Measurements from ENCODE around the gene SLC25A24.
"Not testable (repeated sequence)": the region's sequence is repeated elsewhere in the genome, so short reads cannot be mapped to it uniquely, and the experiment has no call there.

The SLC25A24 gene

DNA sequence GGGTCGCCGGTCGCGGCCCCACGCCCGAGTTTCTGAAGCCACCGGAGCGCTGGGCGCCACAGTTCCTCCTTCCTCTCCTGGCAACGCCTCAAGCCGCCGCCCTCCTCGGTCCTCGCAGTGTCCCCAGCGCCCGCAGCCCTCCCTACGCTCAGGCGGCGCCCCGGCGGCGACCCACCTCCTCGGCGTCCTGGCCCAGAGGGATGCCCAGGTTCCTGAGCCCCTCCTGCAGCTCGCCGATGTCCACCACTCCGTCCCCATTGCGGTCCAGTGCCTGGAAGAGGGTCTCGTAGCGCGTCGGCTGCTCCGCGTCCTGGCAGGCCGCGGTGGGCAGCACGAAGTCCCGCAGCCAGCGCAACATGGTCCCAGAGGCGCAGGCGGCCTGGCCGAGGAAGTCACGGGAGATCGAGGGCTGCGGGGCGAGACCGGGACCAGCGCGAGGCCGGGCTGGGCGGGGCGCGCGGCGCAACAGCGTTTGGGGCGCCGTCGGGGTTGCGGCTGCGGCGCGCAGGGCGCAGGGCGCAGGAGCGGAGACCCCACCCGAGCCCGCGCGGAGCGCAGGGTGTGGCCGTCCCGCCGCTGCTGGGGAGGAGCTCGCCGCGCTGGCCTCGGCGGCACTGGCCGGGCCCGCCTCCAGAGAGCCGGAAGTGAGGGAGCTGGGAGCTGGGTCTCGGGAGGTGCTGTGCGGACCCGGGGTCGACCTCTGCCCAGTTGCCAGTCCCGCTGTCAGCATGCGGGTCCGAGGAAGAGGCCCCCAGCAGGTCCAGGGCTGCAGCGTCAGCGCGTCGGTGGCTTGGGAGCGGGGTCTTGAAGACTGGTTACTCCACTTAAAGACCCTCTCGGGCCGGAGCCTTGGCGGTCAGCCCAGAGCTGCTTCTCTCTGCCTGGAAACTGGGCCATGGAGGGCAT lies at the start of gene SLC25A24:
TSS of gene SLC25A24 (minus strand) at position 563 of the 906 bp plus-strand sequence. CDS start at position 358, 205 bp downstream.
- DNase-seq = peak; percentile 11

DNA sequence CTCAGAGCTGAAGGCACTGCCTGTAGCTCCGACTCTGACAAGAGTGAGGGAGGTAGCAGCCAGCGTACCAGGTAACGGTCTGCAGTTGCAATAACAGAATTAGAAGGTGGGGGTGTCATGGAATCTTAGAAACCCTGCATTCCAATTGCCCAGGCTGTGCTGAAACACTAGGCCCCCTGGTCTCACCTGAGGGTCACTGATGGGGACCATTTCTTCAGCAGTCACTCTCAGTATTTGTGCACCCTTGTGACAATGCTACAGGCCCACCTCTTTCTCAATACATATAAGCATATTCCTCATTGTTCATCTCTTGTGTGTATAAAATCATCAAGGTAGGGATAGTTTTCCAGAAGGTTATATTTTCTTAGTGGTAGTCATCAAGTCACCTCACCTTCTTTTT lies 43.8 kb upstream of the SLC25A24 start, which contains the start of gene NBPF4:
TSS of gene NBPF4 (minus strand) at position 101 of the 400 bp plus-strand sequence. CDS start 315 bp downstream, outside the sequence.
- DNase-seq = not testable (repeated sequence)

DNA sequence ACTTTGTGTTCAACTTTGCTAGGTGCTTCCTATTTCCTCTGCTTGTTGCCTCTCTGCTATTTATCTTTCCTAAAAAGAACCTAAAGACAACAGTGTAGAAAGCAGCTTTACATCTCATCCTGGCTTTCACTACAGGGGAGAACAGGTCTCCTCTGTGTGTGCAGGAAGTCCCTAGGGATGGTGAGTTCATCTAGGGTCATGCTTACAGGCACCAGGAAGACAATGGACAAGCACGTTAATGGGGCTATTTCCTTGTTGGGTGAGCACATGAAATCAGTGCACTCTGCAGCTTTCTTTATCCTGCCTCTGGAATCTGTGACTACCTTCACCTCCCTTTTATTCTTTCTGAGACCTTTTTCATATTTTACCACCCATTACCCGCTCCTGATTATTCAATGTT lies 39.3 kb upstream of the SLC25A24 start:
- not testable (repeated sequence) for DNase-seq

DNA sequence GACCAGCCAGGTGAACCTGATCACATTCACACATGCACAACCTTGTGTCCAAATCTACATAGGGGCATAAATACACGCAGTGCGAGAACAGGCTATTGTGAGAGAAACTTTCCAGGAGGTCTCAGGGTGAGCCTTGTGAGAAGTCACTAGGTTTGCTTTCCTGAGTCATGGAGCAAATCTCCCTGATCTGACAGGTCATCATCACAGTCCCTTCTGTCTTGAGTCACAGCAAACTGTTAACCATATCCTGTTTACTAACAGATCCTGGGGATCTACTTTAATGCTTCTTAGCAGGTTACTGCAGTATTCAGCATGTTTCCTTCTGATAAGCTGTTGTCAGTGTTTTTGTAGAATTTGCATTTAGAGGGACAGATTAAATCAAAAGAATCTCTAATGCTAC lies 35.2 kb upstream of the SLC25A24 start:
- DNase-seq = not testable (repeated sequence)

DNA sequence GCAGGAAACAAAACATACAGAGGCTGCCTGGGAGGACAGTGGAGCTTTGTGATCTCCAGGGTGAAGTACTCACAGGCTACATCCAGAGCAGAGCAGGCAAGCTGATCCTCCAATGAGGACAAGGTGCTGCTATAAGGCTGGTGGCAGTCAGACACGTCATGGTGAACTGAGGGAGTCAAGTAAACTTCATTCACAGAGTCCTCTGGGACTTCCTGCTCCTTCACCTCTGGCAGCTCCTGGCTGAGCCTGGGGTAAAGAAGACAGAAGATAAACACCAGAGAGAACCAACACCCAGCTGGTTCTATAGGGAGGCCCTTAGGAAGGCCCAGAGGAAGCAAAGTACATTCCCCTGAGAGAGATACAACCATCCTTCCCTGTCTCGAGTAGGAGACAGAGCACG lies 32.0 kb upstream of the SLC25A24 start:
- not testable (repeated sequence) for DNase-seq

DNA sequence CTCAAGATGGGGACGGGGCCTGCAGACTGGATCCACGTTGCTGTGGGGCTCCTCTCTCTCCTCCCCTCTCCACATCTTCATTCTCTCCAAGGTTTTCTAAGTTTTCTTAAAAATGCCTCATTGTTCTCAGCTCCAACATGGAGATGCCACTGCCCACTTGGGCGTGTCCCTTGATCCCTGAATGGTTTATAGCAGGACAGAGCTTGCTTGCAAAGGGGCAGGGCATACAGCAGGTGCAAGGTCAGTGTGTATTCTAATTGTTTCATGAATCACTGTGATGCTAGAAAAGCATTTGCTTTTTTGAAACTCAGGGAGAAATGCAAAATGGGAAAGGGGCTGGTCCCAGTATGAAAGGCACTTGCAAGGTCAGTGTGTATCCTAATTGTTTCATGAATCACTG lies 29.8 kb upstream of the SLC25A24 start:
- DNase-seq = not testable (repeated sequence)

DNA sequence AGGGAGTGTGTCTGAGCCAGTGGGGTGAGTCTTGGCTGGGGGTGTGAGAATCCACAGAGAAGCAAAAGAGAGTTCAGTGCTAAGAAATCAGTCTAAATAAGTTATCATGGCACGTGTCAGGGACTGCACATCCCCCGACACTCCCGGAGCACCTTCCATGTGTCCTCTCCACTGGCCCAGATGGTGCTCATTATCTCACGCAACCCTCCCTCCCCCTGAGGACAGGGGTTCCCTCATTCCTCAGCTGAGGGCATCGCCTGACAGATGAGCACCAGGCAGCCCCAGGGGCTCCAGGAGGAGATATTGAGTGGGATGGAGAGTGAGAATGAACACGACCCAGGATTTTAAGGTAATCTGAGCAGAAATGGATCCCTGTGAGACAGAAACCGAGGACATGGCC lies 27.6 kb upstream of the SLC25A24 start:
- DNase-seq = not testable (repeated sequence)

DNA sequence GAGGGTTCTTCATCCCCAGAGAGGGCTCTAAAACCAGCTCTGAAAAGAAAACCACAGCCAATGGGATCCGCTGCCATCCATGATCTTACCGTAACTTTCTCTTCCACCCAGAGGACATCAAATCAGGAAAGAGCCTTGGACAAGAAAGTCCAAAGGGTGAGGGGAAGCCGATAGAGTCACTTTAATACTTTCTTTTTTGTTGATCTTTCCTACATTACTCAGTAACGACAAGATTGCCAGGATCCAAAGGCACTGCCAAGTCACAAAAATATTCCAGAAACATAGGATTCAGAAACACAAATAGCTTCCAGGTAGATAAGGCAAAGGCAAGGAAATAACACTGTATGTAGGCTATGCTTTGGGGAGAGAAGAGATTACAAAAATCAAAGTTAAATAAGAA lies 26.7 kb upstream of the SLC25A24 start:
- not testable (repeated sequence) for DNase-seq

DNA sequence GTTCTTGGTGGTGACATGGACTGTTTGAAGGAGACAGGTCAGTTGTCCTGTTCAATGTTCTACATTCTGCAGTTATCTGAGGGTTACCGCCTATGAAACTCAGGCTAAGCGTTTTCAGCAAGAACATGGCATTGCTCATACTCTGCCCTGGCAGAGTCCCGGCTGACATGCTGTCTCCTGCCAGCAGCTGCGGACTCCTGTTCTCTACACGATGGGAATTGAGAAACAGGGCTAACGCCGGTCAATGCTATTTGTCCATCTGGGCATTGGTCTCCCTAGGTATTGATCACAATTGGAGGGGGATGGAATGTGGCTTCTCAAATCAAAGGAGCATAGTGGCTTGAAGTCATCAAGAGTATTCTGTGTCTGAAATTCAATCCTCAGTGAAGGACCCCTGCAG lies 23.1 kb upstream of the SLC25A24 start:
- not testable (repeated sequence) for DNase-seq

DNA sequence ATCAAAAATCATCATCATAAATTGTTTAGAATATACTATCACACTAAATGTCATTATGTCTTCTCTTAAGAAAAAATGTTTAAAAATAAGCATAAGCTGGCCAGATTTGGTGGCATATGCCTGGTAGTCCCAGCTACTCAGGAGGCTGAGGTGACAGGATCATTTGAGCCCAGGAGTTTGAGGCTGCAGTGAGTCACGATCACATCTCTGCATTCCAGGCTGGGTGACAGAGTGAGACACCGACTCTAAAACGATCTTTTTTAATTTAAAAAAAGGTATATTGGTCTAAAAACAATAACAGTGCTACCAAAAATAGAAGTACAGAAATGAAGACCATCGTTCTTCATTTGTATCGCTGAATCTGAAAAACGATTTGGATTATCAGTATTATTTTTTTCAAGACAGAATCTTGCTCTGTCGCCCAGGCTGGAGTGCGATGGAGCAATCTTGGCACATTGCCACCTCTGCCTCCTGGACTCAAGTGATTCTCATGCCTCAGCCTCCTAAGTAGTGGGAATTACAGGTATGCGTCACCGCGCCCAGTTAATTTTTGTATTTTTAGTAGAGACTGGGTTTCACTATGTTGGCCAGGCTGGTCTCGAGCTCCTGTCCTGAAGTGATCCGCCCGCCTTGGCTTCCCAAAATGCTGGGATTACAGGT lies 17.5 kb upstream of the SLC25A24 start:
- not testable (repeated sequence) for DNase-seq

DNA sequence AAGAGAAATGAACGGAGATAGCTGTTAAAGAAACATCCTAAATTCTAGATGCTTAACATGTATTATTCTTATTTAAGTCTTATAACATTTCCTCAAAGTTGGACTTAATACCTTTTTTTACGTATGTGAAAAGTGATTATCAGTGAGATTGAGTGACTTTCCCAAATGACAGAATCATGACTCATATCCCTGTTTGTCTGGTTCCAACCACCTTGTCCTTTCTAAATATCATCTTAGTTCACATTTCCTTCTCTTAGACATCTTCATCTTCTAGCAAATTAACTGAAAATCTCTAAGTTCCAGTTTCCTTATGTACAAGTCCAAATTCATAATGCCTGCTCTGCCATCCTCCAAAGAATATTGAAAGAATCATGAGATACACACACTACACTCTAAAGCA lies 16.9 kb upstream of the SLC25A24 start:
- not testable (repeated sequence) for DNase-seq

DNA sequence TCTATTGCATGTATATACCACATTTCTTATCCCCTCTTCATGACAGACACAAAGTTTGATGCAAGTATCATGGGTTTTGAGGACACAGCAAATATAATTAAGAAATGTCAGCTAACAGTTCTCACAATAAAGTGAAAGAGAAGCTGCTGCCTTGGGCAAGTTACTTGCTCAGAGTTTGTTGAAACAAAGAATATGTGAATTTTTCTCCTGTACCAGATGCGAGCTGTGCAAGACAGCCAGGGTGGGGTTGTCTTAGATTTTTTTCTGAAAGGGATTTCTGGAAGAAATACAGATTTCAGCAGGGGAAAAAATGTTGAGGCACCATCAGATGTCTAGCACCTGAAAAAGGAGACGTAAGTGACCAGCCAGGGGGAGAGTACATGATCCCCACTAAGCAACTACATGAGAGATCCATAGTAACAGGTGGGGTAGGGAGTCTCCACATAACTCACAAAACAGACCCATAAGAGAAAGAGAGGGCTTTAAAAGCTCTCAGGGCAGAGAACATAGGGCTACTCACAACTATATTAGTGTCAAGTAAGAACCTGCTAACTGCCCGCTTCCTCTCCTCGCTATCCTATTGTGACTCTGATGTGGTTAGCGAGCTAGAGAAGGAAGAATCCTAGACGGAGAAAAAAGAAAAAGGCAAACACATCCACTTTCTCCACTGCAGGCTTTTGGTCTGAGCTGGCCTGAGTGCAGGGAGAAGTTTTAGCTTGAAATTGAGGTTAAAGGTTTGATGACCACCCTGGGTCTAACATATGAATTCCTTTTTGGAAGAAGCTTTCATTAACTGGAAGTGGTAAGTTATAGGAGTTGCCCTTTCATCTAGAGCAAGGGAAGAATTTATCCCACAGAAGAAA lies 16.1 kb upstream of the SLC25A24 start:
- DNase-seq = not testable (repeated sequence)

DNA sequence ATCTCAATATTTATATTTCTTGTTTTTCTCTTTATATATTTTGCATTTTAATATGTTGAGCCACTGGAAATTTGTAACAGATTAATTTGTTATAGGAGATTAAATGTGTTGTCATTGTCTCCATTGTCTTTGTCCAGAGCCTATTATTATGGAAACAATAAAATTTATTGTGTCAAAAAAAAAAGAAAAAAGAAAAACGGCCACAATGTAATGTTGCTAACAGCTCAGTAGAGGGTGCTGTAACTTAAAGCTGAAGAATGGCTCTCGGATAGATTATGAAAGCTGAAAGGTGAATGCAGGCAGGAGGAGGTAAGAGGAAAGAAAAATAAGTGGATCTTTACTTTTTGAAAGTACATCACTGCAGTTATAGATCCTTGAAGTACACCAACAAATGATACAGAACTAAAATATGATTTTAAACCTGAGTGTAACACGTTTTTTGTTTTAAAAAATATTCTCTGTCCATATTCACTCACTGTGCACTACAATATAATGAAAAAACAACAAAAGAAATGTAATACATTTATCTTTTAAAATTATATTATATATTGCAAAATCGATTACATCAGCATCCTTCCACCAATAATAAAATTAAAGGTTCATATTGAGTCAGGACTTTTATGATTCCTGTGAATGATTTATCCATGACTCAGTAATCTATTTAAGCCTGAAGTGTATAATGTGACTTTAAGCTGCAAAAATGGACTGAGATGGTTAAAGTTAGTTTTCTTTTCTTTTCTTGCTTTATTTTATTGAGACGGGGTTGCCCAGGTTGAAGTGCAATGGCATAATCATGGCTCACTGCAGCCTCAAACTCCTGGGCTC lies 14.7 kb upstream of the SLC25A24 start:
- not testable (repeated sequence) for DNase-seq

DNA sequence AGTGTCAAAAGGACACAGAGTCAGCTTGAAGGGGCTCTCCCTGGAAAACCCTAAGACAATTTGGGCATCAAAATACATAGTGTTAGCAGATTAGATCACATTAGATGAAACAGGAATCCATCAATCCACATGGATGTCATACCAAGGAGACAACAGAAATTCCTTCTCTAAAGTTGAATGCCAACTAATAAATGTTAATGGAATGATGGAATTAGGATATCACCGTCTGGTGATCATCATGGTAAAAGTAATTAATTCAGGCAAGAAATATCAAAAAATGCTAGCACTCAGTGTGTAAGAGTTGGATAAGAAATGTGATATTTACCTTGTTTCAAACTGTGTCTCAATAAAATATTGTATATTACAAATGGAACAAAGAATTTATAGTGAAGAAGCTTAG lies 10.9 kb upstream of the SLC25A24 start:
- no peak for DNase-seq

DNA sequence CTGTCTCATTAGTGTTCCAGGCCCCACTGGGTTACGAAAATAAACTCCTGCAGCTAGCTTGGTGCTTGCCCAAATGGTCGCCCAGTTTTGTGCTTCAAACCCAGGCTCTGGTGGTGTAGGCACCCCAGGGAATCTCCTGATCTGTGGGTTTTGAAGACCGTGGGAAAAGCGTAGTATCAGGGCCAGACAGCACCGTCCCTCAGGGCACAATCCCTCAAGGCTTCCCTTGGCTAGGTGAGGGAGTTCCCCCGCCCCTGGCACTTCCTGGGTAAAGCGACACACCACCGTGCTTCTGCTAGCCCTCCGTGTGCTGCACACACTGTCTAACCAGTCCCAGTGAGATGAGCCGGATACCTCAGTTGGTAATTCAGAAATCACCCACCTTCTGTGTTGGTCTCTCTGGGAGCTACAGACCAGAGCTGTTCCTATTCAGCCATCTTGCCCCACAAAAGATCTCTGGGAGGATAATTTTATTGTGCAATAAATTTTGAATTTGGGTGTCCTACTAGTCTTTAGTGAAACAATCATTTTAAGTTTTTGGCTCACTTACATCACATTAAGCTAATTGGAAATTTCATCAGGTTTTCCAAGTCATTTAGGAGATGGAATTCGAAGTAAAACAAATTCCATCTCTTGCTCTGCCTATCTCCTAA lies 9.4 kb upstream of the SLC25A24 start:
- DNase-seq = no peak

DNA sequence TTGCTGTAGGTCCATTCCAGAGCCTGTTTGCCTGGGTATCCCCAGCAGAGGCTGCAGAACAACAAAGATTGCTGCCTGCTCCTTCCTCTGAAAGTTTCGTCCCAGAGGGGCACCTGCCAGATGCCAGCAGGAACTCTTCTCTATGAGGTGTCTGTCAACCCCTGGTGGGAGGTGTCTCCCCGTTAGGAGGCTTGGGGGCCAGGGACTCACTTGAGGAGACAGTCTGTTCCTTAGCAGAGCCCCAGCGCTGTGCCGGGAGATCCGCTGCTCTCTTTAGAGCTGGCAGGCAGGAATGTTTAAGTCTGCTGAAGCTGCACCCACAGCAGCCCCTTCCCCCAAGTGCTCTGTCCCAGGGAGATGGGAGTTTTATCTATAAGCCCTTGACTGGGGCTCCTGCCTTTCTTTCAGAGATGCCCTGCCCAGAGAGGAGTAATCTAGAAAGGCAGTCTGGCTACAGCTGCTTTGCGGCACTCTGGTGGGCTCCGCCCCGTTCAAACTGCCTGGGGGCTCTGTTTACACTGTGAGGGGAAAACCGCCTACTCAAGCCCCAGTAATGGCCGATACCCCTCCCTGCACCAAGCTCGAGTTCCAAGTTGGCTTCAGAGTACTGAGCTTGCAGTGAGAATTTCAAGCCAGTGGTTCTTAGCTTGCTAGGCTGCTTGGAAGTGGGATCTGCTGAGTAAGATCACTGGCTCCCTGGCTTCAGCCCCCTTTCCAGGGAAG lies 8.7 kb upstream of the SLC25A24 start:
- no peak for DNase-seq

DNA sequence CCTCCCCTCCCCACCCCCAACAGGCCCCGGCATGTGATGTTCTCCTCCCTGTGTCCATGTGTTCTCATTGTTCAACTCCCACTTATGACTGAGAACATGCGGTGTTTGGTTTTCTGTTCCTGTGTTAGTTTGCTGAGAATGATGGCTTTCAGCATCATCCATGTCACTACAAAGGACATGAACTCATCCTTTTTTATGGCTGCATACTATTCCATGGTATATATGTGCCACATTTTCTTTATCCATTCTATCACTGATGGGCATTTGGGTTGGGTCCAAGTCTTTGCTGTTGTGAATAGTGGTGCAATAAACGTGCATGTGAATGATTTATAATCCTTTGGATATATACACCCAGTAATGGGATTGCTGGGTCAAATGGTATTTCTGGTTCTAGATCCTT lies 3.4 kb upstream of the SLC25A24 start:
- DNase-seq = not testable (repeated sequence)

DNA sequence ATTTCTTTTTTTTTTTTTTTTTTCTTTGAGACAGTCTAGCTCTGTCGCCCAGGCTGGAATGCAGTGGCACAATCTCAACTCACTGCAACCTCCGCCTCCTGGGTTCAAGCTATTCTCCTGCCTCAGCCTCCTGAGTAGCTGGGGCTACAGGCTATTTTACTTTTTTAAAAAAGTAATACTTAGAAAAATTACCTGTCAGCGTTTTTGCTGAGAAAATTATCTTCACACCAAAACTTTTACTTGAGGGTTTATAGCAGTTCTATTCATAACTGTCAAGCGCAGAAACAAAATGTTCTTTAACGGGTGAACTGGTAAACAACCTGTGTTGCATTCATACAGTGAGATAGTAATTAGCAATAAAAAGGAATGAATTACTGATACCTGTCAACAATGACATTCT lies 1.5 kb upstream of the SLC25A24 start:
- no peak for DNase-seq

DNA sequence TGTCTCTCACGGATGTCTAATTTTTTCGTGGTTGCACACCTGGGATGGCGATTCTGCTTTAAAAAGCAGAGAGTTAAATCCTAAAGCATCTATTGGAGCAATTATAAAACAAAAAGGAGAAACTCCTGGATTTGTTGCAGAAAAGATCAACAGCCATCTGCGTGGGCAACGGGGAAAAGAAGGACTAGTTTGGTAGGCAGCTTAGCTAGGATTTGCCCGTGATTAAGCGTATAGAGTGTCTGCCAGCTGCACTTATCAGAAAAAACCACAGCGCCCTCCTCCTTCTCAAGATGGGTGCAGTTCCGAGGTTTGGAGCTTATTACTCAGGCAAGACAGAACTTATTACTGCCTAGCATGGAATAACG lies 526 bp upstream of the SLC25A24 start:
- no peak for DNase-seq

DNA sequence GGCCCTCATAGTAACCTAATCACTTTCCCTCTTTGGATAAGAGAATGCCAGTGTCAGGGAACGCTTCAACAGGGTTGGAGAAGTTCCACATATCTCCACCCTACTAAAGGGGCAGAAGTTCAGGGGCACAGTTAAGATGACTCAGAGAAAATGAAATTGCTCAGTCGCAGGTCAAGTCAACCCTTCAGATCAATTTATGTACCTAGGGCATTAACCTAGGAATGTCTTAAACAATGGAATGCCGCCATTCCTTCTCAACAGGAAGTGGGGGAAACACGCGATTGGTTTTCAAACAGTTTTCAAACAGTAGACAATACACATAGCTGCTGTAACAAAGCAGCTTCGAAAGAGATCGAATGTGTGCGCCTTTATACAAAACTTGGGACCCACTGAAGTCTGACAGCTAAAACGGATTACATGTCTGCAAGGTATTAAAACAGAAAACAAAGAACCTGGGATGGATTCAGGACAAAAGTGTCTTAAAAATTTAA lies 897 bp downstream of the SLC25A24 start:
- no peak for DNase-seq

DNA sequence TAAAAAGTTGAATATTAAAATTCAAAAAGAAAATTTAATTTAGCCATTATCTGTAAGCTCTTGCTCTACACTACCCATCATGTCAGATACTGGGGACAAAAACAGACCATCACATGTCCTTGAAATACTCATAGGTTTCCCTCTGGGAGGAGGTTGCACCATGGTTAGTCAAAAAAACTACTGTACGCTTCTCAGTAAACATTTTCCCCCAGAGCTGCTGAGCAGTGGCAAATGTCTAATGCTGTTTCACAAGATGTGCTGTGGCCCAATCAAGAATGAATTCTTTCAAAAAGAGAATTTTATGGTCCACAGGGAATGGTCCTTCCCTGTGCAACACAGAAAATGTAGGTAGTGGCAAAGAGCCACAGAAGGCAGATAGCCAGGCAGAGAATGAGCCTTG lies 6.1 kb downstream of the SLC25A24 start:
- no peak for DNase-seq
